Suppressor macrophage treated with lipopolysaccharide for 4 hours (primary cell): ENCODE results near the gene USP31.
"Not testable (repeated sequence)": the region's sequence is repeated elsewhere in the genome, so short reads cannot be mapped to it uniquely, and the experiment has no call there.

ENCODE experiments used
- DNase-seq: peaks from one replicate; pipeline ENCODE4 v3.0.0-alpha.2; 2020

Gene USP31

GRCh38 chr16:23158114-23158513 is 8.9 kb upstream of the USP31 start:
- no peak for DNase-seq

- no peak for DNase-seq
Measured at GRCh38 chr16:23156946-23157460, 7.8 kb upstream of the USP31 start.

GRCh38 chr16:23156110-23156509 is 6.9 kb upstream of the USP31 start:
- no peak for DNase-seq

- DNase-seq = no peak
Measured at GRCh38 chr16:23155445-23156049, 6.3 kb upstream of the USP31 start.

- DNase-seq = no peak
Measured at GRCh38 chr16:23152386-23153178, 3.3 kb upstream of the USP31 start.

- DNase-seq = no peak
Measured at GRCh38 chr16:23149993-23150364, 727 bp upstream of the USP31 start.

GRCh38 chr16:23148513-23149266 is 562 bp downstream of the USP31 start:
- peak; percentile 45 for DNase-seq

GRCh38 chr16:23148166-23148512 is 1.1 kb downstream of the USP31 start:
- no peak for DNase-seq

GRCh38 chr16:23147666-23148065 is 1.6 kb downstream of the USP31 start:
- DNase-seq = no peak

GRCh38 chr16:23146877-23147601 is 2.2 kb downstream of the USP31 start:
- no peak for DNase-seq

- DNase-seq = no peak
Measured at GRCh38 chr16:23145608-23146007, 3.6 kb downstream of the USP31 start.

GRCh38 chr16:23145186-23145585 is 4.1 kb downstream of the USP31 start:
- DNase-seq = no peak

- DNase-seq = not testable (repeated sequence)
Measured at GRCh38 chr16:23144393-23144792, 4.9 kb downstream of the USP31 start.

GRCh38 chr16:23143391-23143790 is 5.9 kb downstream of the USP31 start:
- no peak for DNase-seq

GRCh38 chr16:23141959-23142740 is 7.1 kb downstream of the USP31 start:
- no peak for DNase-seq

- DNase-seq = no peak
Measured at GRCh38 chr16:23141500-23141899, 7.8 kb downstream of the USP31 start.

GRCh38 chr16:23141033-23141432 is 8.2 kb downstream of the USP31 start:
- no peak for DNase-seq

GRCh38 chr16:23140107-23140506 is 9.1 kb downstream of the USP31 start:
- DNase-seq = no peak

GRCh38 chr16:23137818-23138217 is 11.4 kb downstream of the USP31 start:
- DNase-seq = no peak

- no peak for DNase-seq
Measured at GRCh38 chr16:23137256-23137655, 12.0 kb downstream of the USP31 start.

- DNase-seq = no peak
Measured at GRCh38 chr16:23134274-23134673, 15.0 kb downstream of the USP31 start.

- no peak for DNase-seq
Measured at GRCh38 chr16:23132775-23133463, 16.3 kb downstream of the USP31 start.
